Fibroblast of lung (primary cell): ENCODE data around the gene TEAD3. TPM values are rescaled to one million over a fixed set of nuclear protein-coding genes. Genes with fewer than 3 reads are reported as not detected.

Experiments
- DNase-seq, 2 donors: peaks; one replicate each; pipeline versions ENCODE4 v3.0.0 to v3.0.0-alpha.2; 2010; ENCODE audit warnings: low read depth in 2 of 2
- H2AFZ ChIP-seq: 2 replicates; pipeline ENCODE4 v1.5.1; 2012; ENCODE audit warnings: low read length, control low read depth, inconsistent platforms
- H3K27ac ChIP-seq: 2 replicates; pipeline ENCODE4 v1.5.1; 2011; ENCODE audit warnings: low read length, control low read depth; ENCODE audit not compliant: insufficient read depth
- H3K27me3 ChIP-seq: 2 replicates; pipeline ENCODE4 v1.5.1; 2011; ENCODE audit warnings: mild to moderate bottlenecking, low read length; ENCODE audit not compliant: control insufficient read depth, insufficient read depth
- H3K36me3 ChIP-seq: 2 replicates; pipeline ENCODE4 v1.5.1; 2011; ENCODE audit warnings: low read length; ENCODE audit not compliant: control insufficient read depth, insufficient read depth
- H3K4me1 ChIP-seq: 2 replicates; pipeline ENCODE4 v1.5.1; 2011; ENCODE audit warnings: low read length; ENCODE audit not compliant: control insufficient read depth, insufficient read depth; ENCODE audit errors: extremely low read depth
- H3K4me2 ChIP-seq: 2 replicates; pipeline ENCODE4 v1.5.1; 2011; ENCODE audit warnings: low read length, control low read depth; ENCODE audit not compliant: insufficient read depth; ENCODE audit errors: extremely low read depth
- H3K4me3 ChIP-seq, 4 experiments: fragments of 200-600 bp in 1 of 4; sonication (generic) in 1 of 4; replicated peaks in 1 of 4; 2 replicates each; pipeline ENCODE4 v1.5.1; 2011 to 2016; ENCODE audit warnings: low read length in 4 of 4, low read depth in 3 of 4, mild to moderate bottlenecking in 3 of 4, control low read depth in 2 of 4, inconsistent platforms in 1 of 4, mixed read lengths in 1 of 4; ENCODE audit not compliant: insufficient read depth in 1 of 4; ENCODE audit errors: control extremely low read depth in 1 of 4
- H3K79me2 ChIP-seq: 2 replicates; pipeline ENCODE4 v1.5.1; 2012; ENCODE audit warnings: mild to moderate bottlenecking, low read length, inconsistent platforms; ENCODE audit not compliant: control insufficient read depth, insufficient read depth
- H3K9ac ChIP-seq: 2 replicates; pipeline ENCODE4 v1.5.1; 2011; ENCODE audit warnings: mild to moderate bottlenecking, low read length, control low read depth; ENCODE audit not compliant: insufficient read depth
- H3K9me3 ChIP-seq: 2 replicates; pipeline ENCODE4 v1.5.1; 2012; ENCODE audit warnings: low read depth, low read length; ENCODE audit not compliant: control insufficient read depth, insufficient read depth
- H4K20me1 ChIP-seq: 2 replicates; pipeline ENCODE4 v1.5.1; 2011; ENCODE audit warnings: low read length; ENCODE audit not compliant: control insufficient read depth, insufficient read depth; ENCODE audit errors: extremely low read depth
- EZH2 ChIP-seq: IDR thresholded peaks from 2 replicates; pipeline ENCODE4 v1.5.1; 2012; ENCODE audit warnings: low read length, control low read depth, mild to moderate bottlenecking; ENCODE audit errors: missing control alignments
- polyA plus RNA-seq, 2 donors: library from polyadenylated mRNA; depleted of rRNA in 1 of 2; stranded (reverse) in 1 of 2; unstranded in 1 of 2; fragments of >200 nt; gene quantifications; 2 replicates each; pipeline ENCODE4 v1.2.1, GENCODE V29; 2011 to 2012; ENCODE audit warnings: missing spikeins in 1 of 2
- total RNA-seq: library from RNA; depleted of rRNA; stranded (reverse); fragments of >200 nt; gene quantifications from 2 replicates; pipeline ENCODE4 v1.2.1, GENCODE V29; 2014
- TF ChIP-seq, protein P1 (sequence below), 2 donors: IDR thresholded peaks in 1 of 2; conservative IDR thresholded peaks in 1 of 2; 1 replicate in 1 of 2; 2 replicates in 1 of 2; pipeline ENCODE4 v1.5.1; 2011 to 2012; ENCODE audit warnings: low read length in 2 of 2, control low read depth in 1 of 2, inconsistent platforms in 1 of 2, low read depth in 1 of 2, mild to moderate bottlenecking in 1 of 2

TEAD3 gene
- total and polyA plus RNA-seq, 2 donors (not counting 1 experiment from before 2014, with no cell fraction given) = 9.6 to 26.7 TPM

DNA sequence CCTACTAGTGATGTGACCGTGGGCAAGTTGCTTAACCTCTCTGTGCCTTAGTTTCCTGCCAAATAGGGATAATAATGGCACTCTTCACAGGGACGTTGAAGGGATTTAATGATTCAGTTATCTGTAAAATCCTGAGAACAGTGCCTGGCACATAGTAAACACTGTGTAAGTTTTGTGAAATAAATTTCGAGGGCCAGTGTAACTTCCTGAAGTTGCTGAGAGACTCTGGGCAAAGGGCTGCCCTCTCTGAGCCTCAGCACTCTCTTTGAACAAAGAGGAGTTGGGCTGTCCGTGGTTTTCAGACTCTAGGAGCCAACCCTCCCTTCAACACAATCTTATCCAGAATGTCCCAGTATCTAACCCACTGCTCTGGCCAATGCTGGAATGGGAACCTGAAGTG is 2.5 kb upstream of the TEAD3 start:
- H3K9me3 ChIP-seq = no peaks in the 10 kb centered on the region
- no peaks in the 10 kb centered on the region for H3K36me3 ChIP-seq
- peaks cover 14% of the 10 kb centered on the region for H3K4me1 ChIP-seq
- H3K27me3 ChIP-seq = no peaks in the 10 kb centered on the region
- H3K4me2 ChIP-seq = no peak overlapping the region
- H2AFZ ChIP-seq = no peak overlapping the region
- no peak for DNase-seq
- H3K9ac ChIP-seq = no peak overlapping the region
- no peak overlapping the region for H3K27ac ChIP-seq
- TF ChIP-seq EZH2 = no peak
- TF ChIP-seq, protein P1, sequence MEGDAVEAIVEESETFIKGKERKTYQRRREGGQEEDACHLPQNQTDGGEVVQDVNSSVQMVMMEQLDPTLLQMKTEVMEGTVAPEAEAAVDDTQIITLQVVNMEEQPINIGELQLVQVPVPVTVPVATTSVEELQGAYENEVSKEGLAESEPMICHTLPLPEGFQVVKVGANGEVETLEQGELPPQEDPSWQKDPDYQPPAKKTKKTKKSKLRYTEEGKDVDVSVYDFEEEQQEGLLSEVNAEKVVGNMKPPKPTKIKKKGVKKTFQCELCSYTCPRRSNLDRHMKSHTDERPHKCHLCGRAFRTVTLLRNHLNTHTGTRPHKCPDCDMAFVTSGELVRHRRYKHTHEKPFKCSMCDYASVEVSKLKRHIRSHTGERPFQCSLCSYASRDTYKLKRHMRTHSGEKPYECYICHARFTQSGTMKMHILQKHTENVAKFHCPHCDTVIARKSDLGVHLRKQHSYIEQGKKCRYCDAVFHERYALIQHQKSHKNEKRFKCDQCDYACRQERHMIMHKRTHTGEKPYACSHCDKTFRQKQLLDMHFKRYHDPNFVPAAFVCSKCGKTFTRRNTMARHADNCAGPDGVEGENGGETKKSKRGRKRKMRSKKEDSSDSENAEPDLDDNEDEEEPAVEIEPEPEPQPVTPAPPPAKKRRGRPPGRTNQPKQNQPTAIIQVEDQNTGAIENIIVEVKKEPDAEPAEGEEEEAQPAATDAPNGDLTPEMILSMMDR (conservative IDR thresholded peaks at IDR 0.05 in 1 of 2, IDR thresholded peaks at IDR 0.05 in 1 of 2; ENCODE audit: low read depth in 1 of 2, low read length in 2 of 2) = no peak
- H3K4me3 ChIP-seq = no peak overlapping the region
- H4K20me1 ChIP-seq = no peaks in the 10 kb centered on the region
- peaks cover 18% of the 10 kb centered on the region for H3K79me2 ChIP-seq

DNA sequence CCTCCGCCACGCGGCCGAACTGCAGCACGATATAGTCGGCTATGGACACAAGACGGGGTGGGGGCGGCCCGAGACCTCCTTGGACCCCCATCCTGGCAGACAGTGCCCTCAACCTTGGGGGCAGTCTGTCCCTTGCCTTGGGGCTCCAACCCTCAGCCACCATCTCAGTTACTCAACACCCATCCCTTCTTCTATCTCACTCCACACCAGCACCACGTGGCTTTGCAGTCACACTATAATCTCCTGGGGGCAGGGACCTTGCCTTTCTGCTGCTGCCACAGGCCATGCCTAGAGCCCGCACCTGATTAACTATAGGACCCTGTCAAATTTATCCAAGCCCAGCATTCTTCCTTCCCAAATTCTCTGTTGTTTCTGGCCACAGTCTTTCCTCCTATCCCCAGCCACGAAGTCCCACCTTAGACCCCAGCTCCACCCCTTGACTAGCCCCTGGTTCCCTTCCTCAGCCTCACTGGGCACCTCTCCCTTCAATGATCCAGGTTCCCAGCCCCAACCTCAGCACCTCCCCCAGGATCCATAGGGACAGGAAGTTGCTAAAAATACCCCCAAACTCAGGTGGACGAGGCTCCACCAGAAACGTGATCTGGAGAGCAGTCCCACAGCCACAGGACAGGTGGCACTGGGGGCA is 1.7 kb upstream of the TEAD3 start:
- Histone ChIP-seq H3K27me3 (no peaks in the 10 kb centered on the region), H3K4me3 (peak overlapping the region; percentile 42 to 72 (median 52)), H4K20me1 (no peaks in the 10 kb centered on the region), H3K9me3 (no peaks in the 10 kb centered on the region), H3K9ac (peak overlapping the region; percentile 91), H3K4me1 (peaks cover 20% of the 10 kb centered on the region), H3K36me3 (peaks cover under 1% of the 10 kb centered on the region), H3K4me2 (peak overlapping the region; percentile 86), H2AFZ (no peak overlapping the region), H3K27ac (peak overlapping the region; percentile 94), H3K79me2 (peaks cover 26% of the 10 kb centered on the region)
- no peak for DNase-seq
- TF ChIP-seq, protein P1 (conservative IDR thresholded peaks at IDR 0.05 in 1 of 2, IDR thresholded peaks at IDR 0.05 in 1 of 2; ENCODE audit: low read depth in 1 of 2, low read length in 2 of 2) = no peak
- TF ChIP-seq EZH2 = no peak

DNA sequence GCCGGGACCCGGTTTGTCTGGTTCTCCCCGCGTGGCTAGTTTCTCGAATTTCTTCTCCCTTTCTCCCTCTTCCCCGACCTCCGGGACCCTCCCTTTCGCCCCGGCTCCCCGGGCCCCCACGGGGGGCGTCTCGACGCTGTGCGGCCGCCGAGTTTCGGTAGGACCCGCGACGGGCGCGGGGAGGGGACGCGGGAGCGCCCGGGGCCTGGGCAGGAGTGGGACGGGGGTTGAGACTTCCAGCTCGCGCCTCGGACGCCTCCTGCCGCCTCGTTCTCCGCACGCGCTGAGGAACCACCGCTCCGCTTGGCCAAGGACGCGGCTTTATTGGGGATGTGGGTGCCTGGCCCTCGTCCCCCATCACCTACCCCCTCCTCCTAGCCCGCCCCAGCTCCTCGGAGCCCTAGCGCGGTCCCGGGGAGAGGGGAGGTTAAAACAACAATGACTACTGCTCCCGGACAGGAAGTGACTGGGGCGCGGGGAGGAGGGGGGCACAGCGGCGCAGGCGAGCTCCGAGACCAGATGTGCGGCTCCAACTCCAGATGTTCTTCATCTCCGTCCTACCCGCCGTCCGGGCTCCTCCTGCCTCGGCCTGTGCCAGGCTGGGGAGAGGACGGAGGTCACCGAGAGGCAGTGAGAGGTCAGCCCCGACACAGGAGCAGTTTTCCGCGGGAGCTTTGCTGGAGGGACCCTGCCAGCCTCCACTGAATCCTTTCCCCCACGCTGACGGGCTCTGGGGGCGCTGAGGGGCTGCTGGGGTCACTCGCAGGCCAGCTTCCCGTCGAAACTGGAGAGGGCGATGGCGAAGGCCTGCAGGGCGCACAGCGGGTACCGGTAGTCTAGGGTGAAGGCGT is 917 bp upstream of the TEAD3 start:
- Histone ChIP-seq H3K4me2 (peak overlapping the region; percentile 86), H3K9ac (peak overlapping the region; percentile 91), H3K27ac (peak overlapping the region; percentile 94), H3K4me3 (peak overlapping the region; percentile 42 to 72 (median 52)), H4K20me1 (no peaks in the 10 kb centered on the region), H3K4me1 (peaks cover 22% of the 10 kb centered on the region), H3K27me3 (no peaks in the 10 kb centered on the region), H3K9me3 (no peaks in the 10 kb centered on the region), H2AFZ (no peak overlapping the region), H3K36me3 (peaks cover 3% of the 10 kb centered on the region), H3K79me2 (peaks cover 33% of the 10 kb centered on the region)
- peak; percentile 73 to 92 for DNase-seq
- TF ChIP-seq EZH2 = no peak
